Erythroblast (primary cell): ENCODE measurements around the gene RBCK1.

ENCODE experiments used
- GATA1 ChIP-seq: IDR thresholded peaks from 2 replicates; pipeline ENCODE4 v1.6.1; 2011; ENCODE audit warnings: low read depth, mild to moderate bottlenecking, control low read depth, low read length, moderate library complexity
- POLR2A ChIP-seq: IDR thresholded peaks from 2 replicates; pipeline ENCODE4 v1.6.1; 2011; ENCODE audit warnings: mild to moderate bottlenecking, low read length

DNA sequence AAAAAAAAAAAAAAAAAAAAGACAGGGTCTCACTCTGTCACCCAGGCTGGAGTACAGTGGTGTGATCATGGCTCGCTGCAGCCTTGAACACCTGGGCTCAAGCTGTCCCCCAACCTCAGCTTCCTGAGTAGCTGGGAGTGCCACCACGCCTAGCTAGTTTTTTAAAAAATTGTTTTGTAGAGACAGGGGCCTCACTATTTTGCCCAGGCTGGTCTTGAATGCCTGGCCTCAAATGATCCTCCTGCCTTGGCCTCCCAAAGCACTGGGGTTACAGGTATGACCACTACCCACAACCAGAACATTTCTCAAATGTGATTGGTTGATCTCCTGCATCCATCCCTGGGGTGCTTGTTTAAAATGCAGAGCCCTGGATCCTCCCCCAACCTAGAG lies 5.6 kb upstream of the RBCK1 start:
- TF ChIP-seq POLR2A (no peak), GATA1 (no peak)
